HCT116 (cell line): ENCODE results near the gene AHSA1. TPM values are rescaled to one million over a fixed set of nuclear protein-coding genes. Genes with fewer than 3 reads are reported as not detected.

ENCODE experiments used
- ATAC-seq: fragments of 200-7000 bp; cut with Tn5 transposase; 2 replicates; pipeline ENCODE4 v1.9.1; 2020; ENCODE audit warnings: mild to moderate bottlenecking, moderate library complexity
- BruUV-seq: library from RNA; stranded (reverse); fragments of 400-500 nt; replicated peaks from 2 replicates; lab custom pipeline; 2021; lab: Mats Ljungman, UMichigan
- CTCF ChIA-PET: fragments of 300-600 bp; sonication (Branson Sonifier 250); formaldehyde crosslinking; loops from one replicate; lab custom pipeline; 2021; ENCODE audit warnings: antibody characterized with exemption; lab: Charles Lee
- POLR2A ChIA-PET: fragments of 300-600, 350-600 bp; sonication (Branson Sonifier 250); formaldehyde crosslinking; loops from one replicate; lab custom pipeline; 2021; ENCODE audit warnings: antibody characterized with exemption; lab: Charles Lee
- RAD21 ChIA-PET, 2 experiments: fragments of 300-600 bp; sonication (Branson Sonifier 250); formaldehyde crosslinking; loops; one replicate each; lab custom pipeline; 2023; ENCODE audit warnings: low total read pairs in 2 of 2; ENCODE audit not compliant: uncharacterized antibody in 2 of 2, unreplicated experiment in 2 of 2, low non-redundant PET in 1 of 2; lab: Charles Lee
- DNase-seq: peaks from one replicate; pipeline ENCODE4 v3.0.0-alpha.2; 2010; ENCODE audit warnings: low read depth, low spot score
- H2AFZ ChIP-seq: fragments of 200-600 bp; shearing (Covaris generic), sonication (generic); 2 replicates; pipeline ENCODE4 v1.6.1; 2017; ENCODE audit warnings: low read depth, mixed run types, mixed read lengths, antibody characterized with exemption, low read length; ENCODE audit not compliant: poor library complexity, severe bottlenecking
- H3K27ac ChIP-seq: 2 replicates; pipeline ENCODE4 v1.5.1; 2012; ENCODE audit warnings: low read depth, low read length
- H3K27me3 ChIP-seq: fragments of 200-600 bp; sonication (generic); 2 replicates; pipeline ENCODE4 v1.6.1; 2016; ENCODE audit warnings: mixed run types, low read length, mixed read lengths; ENCODE audit not compliant: insufficient read depth
- H3K36me3 ChIP-seq, 2 experiments: fragments of 200-500 bp in 1 of 2; fragments of 200-600 bp in 1 of 2; sonication (Bioruptor generic) in 1 of 2; sonication (generic) in 1 of 2; 2 replicates each; pipeline versions ENCODE4 v1.5.1 to v1.6.1; 2014 to 2016; ENCODE audit warnings: low read length in 2 of 2, inconsistent platforms in 1 of 2, mixed read lengths in 1 of 2, mixed run types in 1 of 2; ENCODE audit not compliant: insufficient read depth in 2 of 2, control insufficient read depth in 1 of 2
- H3K4me1 ChIP-seq, 2 experiments: fragments of 200-600 bp in 1 of 2; sonication (generic) in 1 of 2; 2 replicates each; pipeline versions ENCODE4 v1.5.1 to v1.6.1; 2012 to 2017; ENCODE audit warnings: low read length in 2 of 2, inconsistent platforms in 1 of 2, mild to moderate bottlenecking in 1 of 2, mixed read lengths in 1 of 2, mixed run types in 1 of 2, moderate library complexity in 1 of 2; ENCODE audit not compliant: insufficient read depth in 2 of 2, control insufficient read depth in 1 of 2
- H3K4me2 ChIP-seq: fragments of 200-600 bp; sonication (generic); 2 replicates; pipeline ENCODE4 v1.6.1; 2017; ENCODE audit warnings: mixed run types, low read length, mixed read lengths
- H3K4me3 ChIP-seq, 2 experiments: fragments of 200-600 bp in 1 of 2; sonication (generic) in 1 of 2; replicated peaks in 1 of 2; 2 replicates each; pipeline ENCODE4 v1.5.1; 2011 to 2016; ENCODE audit warnings: low read length in 2 of 2, control low read depth in 1 of 2, low read depth in 1 of 2, mild to moderate bottlenecking in 1 of 2, mixed read lengths in 1 of 2, mixed run types in 1 of 2
- H3K79me2 ChIP-seq: fragments of 200-600 bp; sonication (generic); 2 replicates; pipeline ENCODE4 v1.6.1; 2017; ENCODE audit warnings: mild to moderate bottlenecking, mixed run types, low read length, moderate library complexity, mixed read lengths; ENCODE audit not compliant: insufficient read depth
- H3K9ac ChIP-seq: fragments of 200-600 bp; sonication (generic); 2 replicates; pipeline ENCODE4 v1.6.1; 2016; ENCODE audit warnings: low read length, mixed read lengths
- H3K9me2 ChIP-seq: fragments of 200-600 bp; sonication (generic), shearing (Covaris generic); 2 replicates; pipeline ENCODE4 v1.6.1; 2017; ENCODE audit warnings: mixed run types, mild to moderate bottlenecking, moderate library complexity; ENCODE audit not compliant: insufficient read depth
- H3K9me3 ChIP-seq, 2 experiments: fragments of 200-500 bp in 1 of 2; fragments of 200-600 bp in 1 of 2; sonication (Bioruptor generic) in 1 of 2; sonication (generic) in 1 of 2; 2 replicates each; pipeline ENCODE4 v1.6.1; 2014 to 2017; ENCODE audit warnings: low read length in 2 of 2, mixed read lengths in 2 of 2, inconsistent platforms in 1 of 2, low read depth in 1 of 2, mild to moderate bottlenecking in 1 of 2, mixed run types in 1 of 2, moderate library complexity in 1 of 2; ENCODE audit not compliant: control insufficient read depth in 1 of 2, insufficient read depth in 1 of 2
- H4K20me1 ChIP-seq: fragments of 200-600 bp; sonication (generic), shearing (Covaris generic); 2 replicates; pipeline ENCODE4 v1.6.1; 2017; ENCODE audit warnings: mixed run types, mild to moderate bottlenecking, moderate library complexity; ENCODE audit not compliant: insufficient read depth
- CBX3 ChIP-seq: IDR thresholded peaks from 2 replicates; pipeline ENCODE4 v1.6.1; 2012; ENCODE audit warnings: low read depth
- CEBPB ChIP-seq: IDR thresholded peaks from 2 replicates; pipeline ENCODE4 v1.6.1; 2012; ENCODE audit warnings: low read depth
- CTCF ChIP-seq, 3 experiments: fragments of 200-600 bp in 1 of 3; sonication (generic) in 1 of 3; IDR thresholded peaks in 2 of 3; conservative IDR thresholded peaks in 1 of 3; 2 replicates each; pipeline ENCODE4 v1.5.1; 2012 to 2017; ENCODE audit warnings: low read depth in 2 of 3, low read length in 2 of 3, antibody characterized with exemption in 1 of 3, borderline replicate concordance in 1 of 3, control low read depth in 1 of 3, mild to moderate bottlenecking in 1 of 3, mixed read lengths in 1 of 3, mixed run types in 1 of 3, moderate library complexity in 1 of 3; ENCODE audit not compliant: insufficient read depth in 1 of 3
- ELF1 ChIP-seq: IDR thresholded peaks from 2 replicates; pipeline ENCODE4 v1.6.1; 2012; ENCODE audit warnings: low read depth, borderline replicate concordance
- EZH2 ChIP-seq: fragments of 200-600 bp; sonication (generic); IDR thresholded peaks from 2 replicates; pipeline ENCODE4 v1.6.1; 2017; ENCODE audit warnings: antibody characterized with exemption, mixed run types
- EZH2phosphoT487 ChIP-seq: fragments of 200-600 bp; IDR thresholded peaks from 2 replicates; pipeline ENCODE4 v1.6.1; 2018; ENCODE audit warnings: antibody characterized with exemption, borderline replicate concordance
- FOSL1 ChIP-seq: IDR thresholded peaks from 2 replicates; pipeline ENCODE4 v1.6.1; 2012; ENCODE audit warnings: low read depth
- JUND ChIP-seq: IDR thresholded peaks from 2 replicates; pipeline ENCODE4 v1.6.1; 2012
- MAX ChIP-seq: IDR thresholded peaks from 2 replicates; pipeline ENCODE4 v1.6.1; 2012
- POLR2AphosphoS5 ChIP-seq: IDR thresholded peaks from 2 replicates; pipeline ENCODE4 v1.6.1; 2011; ENCODE audit warnings: mild to moderate bottlenecking, low read depth, low read length, moderate library complexity
- RAD21 ChIP-seq: IDR thresholded peaks from 2 replicates; pipeline ENCODE4 v1.6.1; 2012; ENCODE audit warnings: low read depth, mild to moderate bottlenecking
- REST ChIP-seq: IDR thresholded peaks from 2 replicates; pipeline ENCODE4 v1.6.1; 2012; ENCODE audit warnings: low read depth
- SIN3A ChIP-seq: IDR thresholded peaks from 2 replicates; pipeline ENCODE4 v1.6.1; 2012; ENCODE audit warnings: low read depth
- TCF7L2 ChIP-seq: IDR thresholded peaks from 2 replicates; pipeline ENCODE4 v1.7.0; 2011; ENCODE audit warnings: borderline replicate concordance, inconsistent platforms; ENCODE audit not compliant: insufficient read depth, insufficient read length; ENCODE audit errors: extremely low read depth
- YY1 ChIP-seq: IDR thresholded peaks from 2 replicates; pipeline ENCODE4 v1.6.1; 2011; ENCODE audit warnings: low read length, low read depth, moderate library complexity, mild to moderate bottlenecking; ENCODE audit not compliant: insufficient replicate concordance; ENCODE audit errors: extremely low read depth
- ZBTB33 ChIP-seq: IDR thresholded peaks from 2 replicates; pipeline ENCODE4 v1.6.1; 2011; ENCODE audit warnings: mild to moderate bottlenecking, low read length, moderate library complexity; ENCODE audit not compliant: insufficient replicate concordance; ENCODE audit errors: extremely low read depth
- ZFX ChIP-seq: fragments of 450-650 bp; IDR thresholded peaks from 2 replicates; pipeline ENCODE4 v1.6.1; 2017
- ZNF274 ChIP-seq: fragments of 200-500 bp; sonication (Bioruptor generic); IDR thresholded peaks from 2 replicates; pipeline ENCODE4 v1.6.1; 2014; ENCODE audit warnings: mild to moderate bottlenecking, low read depth, low read length, inconsistent platforms
- intact Hi-C: fragments of 100-400 bp; cut with micrococcal nuclease; formaldehyde crosslinking; loops from 2 replicates; pipeline ENCODE4 v1.10.0; 2022
- total RNA-seq: library from RNA; stranded (reverse); gene quantifications from one replicate; pipeline ENCODE4 v1.2.1, GENCODE V29; 2021; ENCODE audit not compliant: unreplicated experiment

The AHSA1 gene
- total RNA-seq, 1 experiment from 2014 or later, result 222 TPM

GRCh38 chr14:77485256-77485655, 27.4 kb downstream of the AHSA1 start:
- Histone ChIP-seq H3K27me3 (no peaks in the 10 kb centered on the region), H3K36me3 (no peaks in the 10 kb centered on the region), H3K4me3 (no peak overlapping the region), H3K4me1 (no peaks in the 10 kb centered on the region), H4K20me1 (no peaks in the 10 kb centered on the region), H3K9me2 (no peaks in the 10 kb centered on the region), H3K79me2 (no peaks in the 10 kb centered on the region), H3K27ac (no peak overlapping the region), H3K9ac (no peak overlapping the region), H3K4me2 (no peak overlapping the region), H3K9me3 (no peaks in the 10 kb centered on the region), H2AFZ (no peak overlapping the region)
- ChIA-PET POLR2A (no interaction called here), CTCF (no interaction called here), RAD21 (no interaction called here)
- intact Hi-C loops, result no loop called here
- TF ChIP-seq EZH2, result no peak
- no peak for TF ChIP-seq FOSL1
- TF ChIP-seq REST, result no peak
- TF ChIP-seq EZH2phosphoT487, result no peak
- TF ChIP-seq JUND, result no peak
- no peak for TF ChIP-seq ELF1
- TF ChIP-seq YY1, result no peak
- TF ChIP-seq POLR2AphosphoS5, result no peak
- TF ChIP-seq MAX, result no peak
- TF ChIP-seq CEBPB, result no peak
- TF ChIP-seq ZFX, result no peak
- TF ChIP-seq ZNF274, result no peak
- TF ChIP-seq TCF7L2, result no peak
- TF ChIP-seq CTCF (IDR thresholded peaks at IDR 0.05 in 2 of 3, conservative IDR thresholded peaks at IDR 0.05 in 1 of 3; ENCODE audit: borderline replicate concordance in 1 of 3, insufficient read depth in 1 of 3, low read depth in 2 of 3, low read length in 2 of 3), result no peak
- TF ChIP-seq CBX3, result no peak
- no peak for TF ChIP-seq RAD21
- TF ChIP-seq SIN3A, result no peak
- no peak for TF ChIP-seq ZBTB33
- DNase-seq (no peak), ATAC-seq (peak; percentile 13; the same call in 1 of the 2 replicates)
- no TSS peak for BruUV-seq
